ENCODE results near the gene DICER1.

DNA sequence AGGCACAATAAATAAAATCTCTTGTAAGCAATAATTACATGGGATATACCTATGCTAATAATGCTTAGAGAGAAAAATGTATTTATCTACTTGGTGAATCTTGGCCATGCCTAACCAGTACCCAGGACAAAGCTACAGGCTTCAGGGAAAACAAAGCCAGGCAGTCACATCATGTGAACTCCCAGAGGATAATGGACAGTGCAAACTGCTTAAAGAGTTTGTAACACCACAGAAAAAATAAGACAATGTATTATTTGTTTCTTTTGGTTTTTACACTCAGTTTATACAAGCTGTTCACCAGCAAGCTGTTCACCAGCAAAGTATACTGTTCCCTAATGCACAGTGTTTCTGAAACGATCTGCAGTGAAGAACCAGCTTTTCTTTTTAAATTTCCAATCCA is 38.0 kb downstream of the DICER1 start:
- TF ChIP-seq POLR2A (IDR thresholded peaks at IDR 0.05; ENCODE audit: low read depth, low read length): no peak
- TF ChIP-seq PAX5 (IDR thresholded peaks at IDR 0.05; ENCODE audit: insufficient read depth, low read length, severe bottlenecking): no peak
- no peak for TF ChIP-seq TAF1 (IDR thresholded peaks at IDR 0.05; ENCODE audit: low read depth, low read length)
- no peak for TF ChIP-seq POU2F2 (IDR thresholded peaks at IDR 0.05; ENCODE audit: low read depth, low read length)
- TF ChIP-seq POLR2AphosphoS5 (IDR thresholded peaks at IDR 0.05; ENCODE audit: low read depth, low read length): no peak
- TF ChIP-seq SPI1 (IDR thresholded peaks at IDR 0.05; ENCODE audit: low read depth, low read length): no peak

All from GM12891 (cell line).